Activated naive CD8-positive, alpha-beta T cell (primary cell): ENCODE data around the gene MAST4.
"Not testable (repeated sequence)": the region's sequence is repeated elsewhere in the genome, so short reads cannot be mapped to it uniquely, and the experiment has no call there.

Experiments used
- H3K27ac Mint-ChIP-seq: one replicate; pipeline ENCODE4 v1.8.0; 2021; ENCODE audit warnings: mixed read lengths
- H3K27me3 Mint-ChIP-seq: one replicate; pipeline ENCODE4 v1.8.0; 2021; ENCODE audit warnings: mixed read lengths
- H3K36me3 Mint-ChIP-seq: one replicate; pipeline ENCODE4 v1.8.0; 2021; ENCODE audit warnings: mixed read lengths
- H3K4me1 Mint-ChIP-seq: one replicate; pipeline ENCODE4 v1.8.0; 2021; ENCODE audit warnings: low read depth, mixed read lengths
- H3K4me3 Mint-ChIP-seq: one replicate; pipeline ENCODE4 v1.8.0; 2021; ENCODE audit warnings: mild to moderate bottlenecking, mixed read lengths
- H3K9me3 Mint-ChIP-seq: one replicate; pipeline ENCODE4 v1.8.0; 2021; ENCODE audit warnings: low read depth, mixed read lengths

MAST4 gene

GRCh38 chr5:67163863-67164595 is 567.8 kb downstream of the MAST4 start:
- no peaks in the 10 kb centered on the region for H3K36me3 Mint-ChIP-seq
- no peak overlapping the region for H3K4me3 Mint-ChIP-seq
- peaks cover 81% of the 10 kb centered on the region for H3K4me1 Mint-ChIP-seq
- H3K27ac Mint-ChIP-seq, result peak overlapping the region; percentile 28
- no peaks in the 10 kb centered on the region for H3K9me3 Mint-ChIP-seq
- no peaks in the 10 kb centered on the region for H3K27me3 Mint-ChIP-seq

GRCh38 chr5:67164856-67165525 is 568.8 kb downstream of the MAST4 start:
- no peaks in the 10 kb centered on the region for H3K36me3 Mint-ChIP-seq
- peak overlapping the region; percentile 98 for H3K27ac Mint-ChIP-seq
- peaks cover 74% of the 10 kb centered on the region for H3K4me1 Mint-ChIP-seq
- H3K27me3 Mint-ChIP-seq, result no peaks in the 10 kb centered on the region
- H3K9me3 Mint-ChIP-seq, result no peaks in the 10 kb centered on the region
- H3K4me3 Mint-ChIP-seq, result no peak overlapping the region

GRCh38 chr5:67165526-67166459 is 569.6 kb downstream of the MAST4 start:
- no peaks in the 10 kb centered on the region for H3K36me3 Mint-ChIP-seq
- peak overlapping the region; percentile 98 for H3K27ac Mint-ChIP-seq
- peak overlapping the region; percentile 87 for H3K4me3 Mint-ChIP-seq
- H3K27me3 Mint-ChIP-seq, result no peaks in the 10 kb centered on the region
- H3K4me1 Mint-ChIP-seq, result peaks cover 66% of the 10 kb centered on the region
- no peaks in the 10 kb centered on the region for H3K9me3 Mint-ChIP-seq

- Mint-ChIP-seq H3K4me1 (peaks cover 57% of the 10 kb centered on the region), H3K9me3 (no peaks in the 10 kb centered on the region), H3K27me3 (no peaks in the 10 kb centered on the region), H3K36me3 (no peaks in the 10 kb centered on the region), H3K4me3 (peak overlapping the region; percentile 87), H3K27ac (peak overlapping the region; percentile 98)
Observed at GRCh38 chr5:67166460-67167285, 570.5 kb downstream of the MAST4 start.

- H3K4me3 Mint-ChIP-seq, result no peak overlapping the region
- peak overlapping the region; percentile 98 for H3K27ac Mint-ChIP-seq
- peaks cover 43% of the 10 kb centered on the region for H3K4me1 Mint-ChIP-seq
- H3K27me3 Mint-ChIP-seq, result no peaks in the 10 kb centered on the region
- no peaks in the 10 kb centered on the region for H3K9me3 Mint-ChIP-seq
- no peaks in the 10 kb centered on the region for H3K36me3 Mint-ChIP-seq
Observed at GRCh38 chr5:67168069-67168468, 571.9 kb downstream of the MAST4 start.

- Mint-ChIP-seq H3K9me3 (no peaks in the 10 kb centered on the region), H3K4me3 (no peak overlapping the region), H3K4me1 (peaks cover 28% of the 10 kb centered on the region), H3K27me3 (no peaks in the 10 kb centered on the region), H3K27ac (no peak overlapping the region), H3K36me3 (no peaks in the 10 kb centered on the region)
Observed at GRCh38 chr5:67170767-67171166, 574.6 kb downstream of the MAST4 start.

- H3K4me3 Mint-ChIP-seq, H3K9me3 Mint-ChIP-seq, H3K27ac Mint-ChIP-seq, H3K27me3 Mint-ChIP-seq, H3K36me3 Mint-ChIP-seq: not testable (repeated sequence)
- H3K4me1 Mint-ChIP-seq, result peaks cover 17% of the 10 kb centered on the region
Observed at GRCh38 chr5:67173351-67173750, 577.2 kb downstream of the MAST4 start.

GRCh38 chr5:67173959-67174358 is 577.8 kb downstream of the MAST4 start:
- peaks cover 4% of the 10 kb centered on the region for H3K9me3 Mint-ChIP-seq
- no peak overlapping the region for H3K27ac Mint-ChIP-seq
- H3K4me1 Mint-ChIP-seq, result peaks cover 13% of the 10 kb centered on the region
- H3K4me3 Mint-ChIP-seq, result no peak overlapping the region
- H3K27me3 Mint-ChIP-seq, result no peaks in the 10 kb centered on the region
- peaks cover 9% of the 10 kb centered on the region for H3K36me3 Mint-ChIP-seq

- peaks cover 9% of the 10 kb centered on the region for H3K36me3 Mint-ChIP-seq
- peaks cover 4% of the 10 kb centered on the region for H3K9me3 Mint-ChIP-seq
- H3K4me3 Mint-ChIP-seq, result no peak overlapping the region
- peaks cover 32% of the 10 kb centered on the region for H3K4me1 Mint-ChIP-seq
- H3K27ac Mint-ChIP-seq, result no peak overlapping the region
- no peaks in the 10 kb centered on the region for H3K27me3 Mint-ChIP-seq
Observed at GRCh38 chr5:67176936-67177335, 580.7 kb downstream of the MAST4 start.

- Mint-ChIP-seq H3K4me3 (no peak overlapping the region), H3K36me3 (peaks cover 9% of the 10 kb centered on the region)
Observed at GRCh38 chr5:67178085-67178484, 581.9 kb downstream of the MAST4 start.

GRCh38 chr5:67178966-67179365 is 582.8 kb downstream of the MAST4 start:
- no peak overlapping the region for H3K4me3 Mint-ChIP-seq
- H3K27ac Mint-ChIP-seq, result no peak overlapping the region
- H3K9me3 Mint-ChIP-seq, result peaks cover 4% of the 10 kb centered on the region
- H3K4me1 Mint-ChIP-seq, result peaks cover 42% of the 10 kb centered on the region
- H3K36me3 Mint-ChIP-seq, result peaks cover 9% of the 10 kb centered on the region
- H3K27me3 Mint-ChIP-seq, result no peaks in the 10 kb centered on the region

More at GRCh38 chr5:67178085-67178484, 581.9 kb downstream of the MAST4 start:
- Mint-ChIP-seq H3K9me3 (peaks cover 4% of the 10 kb centered on the region), H3K27me3 (no peaks in the 10 kb centered on the region), H3K4me1 (peaks cover 42% of the 10 kb centered on the region), H3K27ac (no peak overlapping the region)

- Mint-ChIP-seq H3K9me3 (peaks cover 4% of the 10 kb centered on the region), H3K36me3 (peaks cover 9% of the 10 kb centered on the region), H3K27me3 (no peaks in the 10 kb centered on the region), H3K4me3 (no peak overlapping the region), H3K4me1 (peaks cover 42% of the 10 kb centered on the region), H3K27ac (no peak overlapping the region)
Observed at GRCh38 chr5:67179697-67180361, 583.6 kb downstream of the MAST4 start.

- peaks cover 8% of the 10 kb centered on the region for H3K36me3 Mint-ChIP-seq
- peak overlapping the region; percentile 67 for H3K27ac Mint-ChIP-seq
- H3K4me1 Mint-ChIP-seq, result peaks cover 48% of the 10 kb centered on the region
- no peaks in the 10 kb centered on the region for H3K27me3 Mint-ChIP-seq
- H3K9me3 Mint-ChIP-seq, result peaks cover 4% of the 10 kb centered on the region
- H3K4me3 Mint-ChIP-seq, result peak overlapping the region; percentile 55
Observed at GRCh38 chr5:67181648-67182221, 585.5 kb downstream of the MAST4 start.
